SK-N-SH (cell line): ENCODE data around the gene HEMK1.

Source experiments
- CTCF ChIP-seq: fragments of 200-600 bp; sonication (generic); IDR thresholded peaks from 2 replicates; pipeline ENCODE4 v1.6.1; 2017; ENCODE audit warnings: antibody characterized with exemption, mild to moderate bottlenecking, moderate library complexity
- ELF1 ChIP-seq: IDR thresholded peaks from 2 replicates; pipeline ENCODE4 v1.4.0; 2012
- EP300 ChIP-seq, 2 experiments: IDR thresholded peaks; 2 replicates each; pipeline versions ENCODE4 v1.4.0 to v1.6.1; 2012; ENCODE audit warnings: borderline replicate concordance in 1 of 2, low read depth in 1 of 2, low read length in 1 of 2
- NRF1 ChIP-seq: IDR thresholded peaks from 2 replicates; pipeline ENCODE4 v1.6.1; 2012; ENCODE audit warnings: low read depth, mild to moderate bottlenecking, low read length

GRCh38 chr3:50562861-50563260 is 6.5 kb upstream of the HEMK1 start:
- no peak for TF ChIP-seq EP300 (IDR thresholded peaks at IDR 0.05; ENCODE audit: borderline replicate concordance in 1 of 2, low read depth in 1 of 2, low read length in 1 of 2)
- no peak for TF ChIP-seq CTCF
- TF ChIP-seq ELF1 = no peak
- TF ChIP-seq NRF1 = no peak
